Limb (tissue), 2 donors: ENCODE results near the gene PPP2CA.
A peak's percentile ranks its signal among the peaks of the same experiment; 100 is the strongest.
"Not testable (repeated sequence)": the region's sequence is repeated elsewhere in the genome, so short reads cannot be mapped to it uniquely, and the experiment has no call there.

Experiments used
- DNase-seq, 2 donors: peaks; one replicate each; pipeline ENCODE4 v3.0.0-alpha.2; 2016; ENCODE audit errors: extremely low spot score in 2 of 2

Gene PPP2CA

GRCh38 chr5:134225780-134226440, at the start of gene PPP2CA:
Gene PPP2CA, minus strand, starts transcription at chr5:134226073. Its CDS starts 212 bp downstream, at chr5:134225861.
- peak; percentile 98 to 100 for DNase-seq

- DNase-seq = no peak
Observed at GRCh38 chr5:134273642-134274395, 47.9 kb upstream of the PPP2CA start.

- no peak for DNase-seq
Observed at GRCh38 chr5:134271059-134271458, 45.2 kb upstream of the PPP2CA start.

GRCh38 chr5:134268919-134269318, 43.0 kb upstream of the PPP2CA start:
- DNase-seq = no peak

- DNase-seq = no peak
Observed at GRCh38 chr5:134268019-134268601, 42.2 kb upstream of the PPP2CA start.

- DNase-seq = no peak
Observed at GRCh38 chr5:134267366-134268018, 41.6 kb upstream of the PPP2CA start.

GRCh38 chr5:134263801-134264200, 37.9 kb upstream of the PPP2CA start:
- DNase-seq = no peak

GRCh38 chr5:134262629-134263028, 36.8 kb upstream of the PPP2CA start:
- not testable (repeated sequence) for DNase-seq

GRCh38 chr5:134258896-134259295, 33.0 kb upstream of the PPP2CA start:
- DNase-seq = no peak

- DNase-seq = no peak
Observed at GRCh38 chr5:134257176-134257575, 31.3 kb upstream of the PPP2CA start.

GRCh38 chr5:134255418-134256150, 29.7 kb upstream of the PPP2CA start:
- no peak for DNase-seq

- not testable (repeated sequence) for DNase-seq
Observed at GRCh38 chr5:134253368-134254153, 27.7 kb upstream of the PPP2CA start.

- DNase-seq = no peak
Observed at GRCh38 chr5:134252671-134253070, 26.8 kb upstream of the PPP2CA start.

GRCh38 chr5:134250949-134251348, 25.1 kb upstream of the PPP2CA start:
- DNase-seq = no peak

- DNase-seq = no peak
Observed at GRCh38 chr5:134249469-134250379, 23.9 kb upstream of the PPP2CA start.

- no peak for DNase-seq
Observed at GRCh38 chr5:134248256-134248655, 22.4 kb upstream of the PPP2CA start.

- no peak for DNase-seq
Observed at GRCh38 chr5:134247428-134248224, 21.8 kb upstream of the PPP2CA start.

- no peak for DNase-seq
Observed at GRCh38 chr5:134246771-134247427, 21.0 kb upstream of the PPP2CA start.
